HepG2 (cell line): ENCODE data around the gene NOTUM. TPM values are rescaled to one million over a fixed set of nuclear protein-coding genes. Genes with fewer than 3 reads are reported as not detected.

ENCODE experiments used
- BRCA1 ChIP-seq: sonication (generic); formaldehyde crosslinking; IDR thresholded peaks from 2 replicates; pipeline ENCODE4 v1.4.0; 2020; ENCODE audit warnings: missing genetic modification reagents
- DPF2 ChIP-seq: sonication (generic); formaldehyde crosslinking; IDR thresholded peaks from 2 replicates; pipeline ENCODE4 v1.4.0; 2020; ENCODE audit warnings: mild to moderate bottlenecking, low read depth, missing genetic modification reagents, borderline replicate concordance
- GMEB2 ChIP-seq: IDR thresholded peaks from 2 replicates; pipeline ENCODE4 v1.6.1; 2016; ENCODE audit warnings: missing biosample characterization, missing genetic modification reagents, low read depth
- HNF1B ChIP-seq: sonication (generic); formaldehyde crosslinking; IDR thresholded peaks from 2 replicates; pipeline ENCODE4 v1.5.1; 2020; ENCODE audit warnings: mild to moderate bottlenecking, moderate library complexity, missing genetic modification reagents
- KDM4B ChIP-seq: sonication (generic); formaldehyde crosslinking; IDR thresholded peaks from 2 replicates; pipeline ENCODE4 v1.4.0; 2020; ENCODE audit warnings: missing genetic modification reagents
- KLF11 ChIP-seq: IDR thresholded peaks from 2 replicates; pipeline ENCODE4 v1.6.1; 2016; ENCODE audit warnings: missing compliant biosample characterization
- MAFF ChIP-seq: IDR thresholded peaks from 2 replicates; pipeline ENCODE4 v1.6.1; 2011; ENCODE audit warnings: low read depth, low read length, improper control_type of control experiment
- MBD4 ChIP-seq: IDR thresholded peaks from 2 replicates; pipeline ENCODE4 v1.6.1; 2012; ENCODE audit warnings: low read length, inconsistent platforms, borderline replicate concordance
- MTA3 ChIP-seq: sonication (generic); formaldehyde crosslinking; IDR thresholded peaks from 2 replicates; pipeline ENCODE4 v1.4.0; 2020; ENCODE audit warnings: missing genetic modification reagents
- NAIF1 ChIP-seq: sonication (generic); formaldehyde crosslinking; IDR thresholded peaks from 2 replicates; pipeline ENCODE4 v1.5.0; 2020; ENCODE audit warnings: mild to moderate bottlenecking, missing genetic modification reagents, borderline replicate concordance
- NFE2 ChIP-seq: sonication (generic); formaldehyde crosslinking; IDR thresholded peaks from 2 replicates; pipeline ENCODE4 v1.4.0; 2020; ENCODE audit warnings: missing genetic modification reagents
- NR0B2 ChIP-seq: sonication (generic); formaldehyde crosslinking; IDR thresholded peaks from 2 replicates; pipeline ENCODE4 v1.4.0; 2020; ENCODE audit warnings: mild to moderate bottlenecking, missing genetic modification reagents
- RAD51 ChIP-seq: fragments of 450-650 bp; IDR thresholded peaks from 2 replicates; pipeline ENCODE4 v1.6.1; 2016; ENCODE audit warnings: borderline replicate concordance
- TCF7L2 ChIP-seq: IDR thresholded peaks from 2 replicates; pipeline ENCODE4 v1.6.1; 2011; ENCODE audit warnings: mild to moderate bottlenecking, low read depth, low read length, moderate library complexity
- ZEB1 ChIP-seq: IDR thresholded peaks from 2 replicates; pipeline ENCODE4 v1.6.1; 2012; ENCODE audit warnings: mild to moderate bottlenecking, low read depth, inconsistent platforms; ENCODE audit not compliant: insufficient replicate concordance
- ZFYVE20 ChIP-seq: sonication (generic); formaldehyde crosslinking; IDR thresholded peaks from 2 replicates; pipeline ENCODE4 v1.8.0; 2023; ENCODE audit warnings: low read depth, mild to moderate bottlenecking, moderate library complexity, missing genetic modification reagents, borderline replicate concordance
- ZKSCAN5 ChIP-seq: sonication (generic); formaldehyde crosslinking; IDR thresholded peaks from 2 replicates; pipeline ENCODE4 v1.5.1; 2020; ENCODE audit warnings: mild to moderate bottlenecking, missing genetic modification reagents
- ZNF101 ChIP-seq: sonication (generic); formaldehyde crosslinking; IDR thresholded peaks from 2 replicates; pipeline ENCODE4 v1.4.0; 2020; ENCODE audit warnings: mild to moderate bottlenecking, low read depth, missing genetic modification reagents, borderline replicate concordance
- ZNF136 ChIP-seq: sonication (generic); formaldehyde crosslinking; IDR thresholded peaks from 2 replicates; pipeline ENCODE4 v1.8.1; 2022; ENCODE audit warnings: low read depth, mild to moderate bottlenecking, moderate library complexity, missing genetic modification reagents
- ZNF598 ChIP-seq: sonication (generic); formaldehyde crosslinking; IDR thresholded peaks from 2 replicates; pipeline ENCODE4 v1.5.1; 2020; ENCODE audit warnings: mild to moderate bottlenecking, missing genetic modification reagents, borderline replicate concordance
- ZNF660 ChIP-seq: sonication (generic); formaldehyde crosslinking; IDR thresholded peaks from 2 replicates; pipeline ENCODE4 v1.5.1; 2020; ENCODE audit warnings: mild to moderate bottlenecking, low read depth, missing genetic modification reagents, borderline replicate concordance
- ZNF710 ChIP-seq: sonication (generic); formaldehyde crosslinking; IDR thresholded peaks from 2 replicates; pipeline ENCODE4 v1.5.0; 2020; ENCODE audit warnings: mild to moderate bottlenecking, missing genetic modification reagents, borderline replicate concordance
- ZNF768 ChIP-seq: sonication (generic); formaldehyde crosslinking; IDR thresholded peaks from 2 replicates; pipeline ENCODE4 v1.4.0; 2020; ENCODE audit warnings: missing genetic modification reagents
- ZSCAN20 ChIP-seq: sonication (generic); formaldehyde crosslinking; IDR thresholded peaks from 2 replicates; pipeline ENCODE4 v1.4.0; 2020; ENCODE audit warnings: missing genetic modification reagents, mild to moderate bottlenecking, borderline replicate concordance
- polyA plus RNA-seq, 8 experiments: library from polyadenylated mRNA; depleted of rRNA in 3 of 8; stranded (reverse) in 7 of 8; unstranded in 1 of 8; fragments of >200 nt; fragmentation: Illumina TruSeq in 4 of 8; extraction: Trizol in 4 of 8; gene quantifications; 2 replicates each; pipeline versions ENCODE4 v1.2.1 to v1.2.3, GENCODE V29; 2011 to 2016; ENCODE audit warnings: low read depth in 4 of 8, missing spikeins in 1 of 8, mixed read lengths in 1 of 8; ENCODE audit not compliant: insufficient read depth in 1 of 8
- total RNA-seq, 5 experiments: library from RNA; depleted of rRNA; stranded (reverse); fragments of >200 nt; fragmentation: Illumina TruSeq; extraction: Trizol; gene quantifications; 2 replicates each; pipeline ENCODE4 v1.2.3, GENCODE V29; 2016; ENCODE audit warnings: low read depth in 1 of 5

The NOTUM gene
- total and polyA plus RNA-seq, 2 of the 13 experiments (the other 11 are each of a cell fraction or from before 2014, with no cell fraction given), result 150 to 160 TPM

GRCh38 chr17:81967533-81968395 is 6.8 kb upstream of the NOTUM start (continued):
- TF ChIP-seq NAIF1 (CRISPR knock-in tag), result 0 out of 2 replicates have a peak, but pooled peaks have one; percentile 71
- TF ChIP-seq MBD4, result no peak
- peak; percentile 92 for TF ChIP-seq ZNF710 (CRISPR knock-in tag)
- peak; percentile 75 for TF ChIP-seq TCF7L2
- TF ChIP-seq ZSCAN20 (CRISPR knock-in tag), result 0 out of 2 replicates have a peak, but pooled peaks have one; percentile 65
- TF ChIP-seq MAFF, result no peak
- peak; percentile 96 for TF ChIP-seq ZNF136
- no peak for TF ChIP-seq NFE2
- no peak for TF ChIP-seq MTA3
- peak; percentile 95 for TF ChIP-seq KLF11 (CRISPR knock-in tag)
- peak; percentile 83 for TF ChIP-seq HNF1B (CRISPR knock-in tag)
- TF ChIP-seq BRCA1 (CRISPR knock-in tag), result no peak
- TF ChIP-seq DPF2 (CRISPR knock-in tag), result peak; percentile 87
- peak; percentile 75; the same call in 1 of the 2 replicates for TF ChIP-seq ZKSCAN5 (CRISPR knock-in tag)
- TF ChIP-seq KDM4B (CRISPR knock-in tag), result peak; percentile 82; the same call in 1 of the 2 replicates
- peak; percentile 83 for TF ChIP-seq RAD51
- TF ChIP-seq ZNF660 (CRISPR knock-in tag), result 0 out of 2 replicates have a peak, but pooled peaks have one; percentile 59
- TF ChIP-seq GMEB2 (CRISPR knock-in tag), result 0 out of 2 replicates have a peak, but pooled peaks have one; percentile 43
- TF ChIP-seq ZEB1, result peak; percentile 16
- TF ChIP-seq NR0B2, result peak; percentile 93
- TF ChIP-seq ZNF598 (CRISPR knock-in tag), result peak; percentile 37; the same call in 1 of the 2 replicates
- TF ChIP-seq ZNF768 (CRISPR knock-in tag), result peak; percentile 67; the same call in 1 of the 2 replicates
- no peak; the same call in 1 of the 2 replicates for TF ChIP-seq ZNF101 (CRISPR knock-in tag)
- no peak for TF ChIP-seq ZFYVE20 (CRISPR knock-in tag)
